Stimulated activated CD8-positive, alpha-beta memory T cell treated with anti-CD3 and anti-CD28 coated beads, Interleukin-2, amount 100 ng/mL, for 48 hours (primary cell): ENCODE results near the gene USP24.
"Not testable (repeated sequence)": the region's sequence is repeated elsewhere in the genome, so short reads cannot be mapped to it uniquely, and the experiment has no call there.

Experiments used
- DNase-seq, 2 donors: peaks; one replicate each; pipeline ENCODE4 v3.0.0-alpha.2; 2020; ENCODE audit warnings: low read depth in 2 of 2

Gene USP24

DNA sequence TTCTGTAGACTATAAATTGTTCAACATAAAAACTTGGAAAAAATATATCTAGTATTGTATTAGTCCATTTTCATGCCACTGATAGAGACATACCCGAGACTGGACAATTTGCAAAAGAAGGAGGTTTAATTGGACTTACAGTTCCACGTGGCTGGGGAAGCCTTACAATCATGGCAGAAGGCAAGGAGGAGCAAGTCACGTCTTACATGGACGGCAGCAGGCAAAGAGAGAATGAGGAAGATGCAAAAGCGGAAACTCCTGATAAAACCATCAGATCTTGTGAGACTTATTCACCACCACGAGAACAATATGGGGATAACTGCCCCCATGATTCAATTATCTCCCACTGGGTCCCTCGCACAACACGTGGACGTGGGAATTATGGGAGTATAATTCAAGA lies 15.4 kb downstream of the USP24 start:
- not testable (repeated sequence) for DNase-seq

DNA sequence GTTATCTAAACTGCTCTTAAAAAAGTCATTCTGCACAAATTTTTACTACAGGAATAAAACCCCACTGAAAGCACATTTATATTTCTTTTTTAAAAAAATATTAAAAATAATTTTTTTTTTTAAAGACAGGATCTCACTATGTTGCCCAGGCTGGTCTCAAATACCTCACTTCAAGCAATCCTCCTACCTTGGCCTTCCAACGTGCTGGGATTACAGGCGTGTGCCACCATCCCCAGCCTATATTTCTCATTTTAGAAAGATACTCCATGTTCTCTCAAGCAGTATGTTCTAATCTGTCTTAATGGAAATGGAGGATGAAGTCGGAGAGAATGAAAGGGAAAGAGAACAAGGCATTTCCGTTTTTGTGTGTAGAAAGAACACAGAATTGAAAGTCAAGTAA lies 17.1 kb downstream of the USP24 start:
- no peak for DNase-seq

DNA sequence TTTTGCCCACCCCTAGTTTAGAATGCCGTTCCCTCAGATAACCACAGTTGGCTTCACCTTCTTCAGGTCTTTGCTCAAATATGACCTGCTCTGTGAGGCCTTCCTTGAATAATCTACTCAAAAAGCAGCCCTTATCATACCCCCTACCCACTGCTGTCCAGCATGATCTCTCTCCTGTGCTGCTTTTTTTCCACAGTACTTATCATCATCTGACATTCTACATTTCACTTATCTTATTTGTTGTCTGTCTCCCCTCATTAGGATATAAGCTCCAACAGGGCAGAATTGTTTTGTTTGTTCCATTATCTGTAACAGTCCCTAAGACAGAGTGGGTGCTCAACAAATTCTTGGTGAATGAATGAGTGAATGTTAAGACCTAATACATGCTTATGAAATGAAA lies 18.1 kb downstream of the USP24 start:
- DNase-seq: no peak

DNA sequence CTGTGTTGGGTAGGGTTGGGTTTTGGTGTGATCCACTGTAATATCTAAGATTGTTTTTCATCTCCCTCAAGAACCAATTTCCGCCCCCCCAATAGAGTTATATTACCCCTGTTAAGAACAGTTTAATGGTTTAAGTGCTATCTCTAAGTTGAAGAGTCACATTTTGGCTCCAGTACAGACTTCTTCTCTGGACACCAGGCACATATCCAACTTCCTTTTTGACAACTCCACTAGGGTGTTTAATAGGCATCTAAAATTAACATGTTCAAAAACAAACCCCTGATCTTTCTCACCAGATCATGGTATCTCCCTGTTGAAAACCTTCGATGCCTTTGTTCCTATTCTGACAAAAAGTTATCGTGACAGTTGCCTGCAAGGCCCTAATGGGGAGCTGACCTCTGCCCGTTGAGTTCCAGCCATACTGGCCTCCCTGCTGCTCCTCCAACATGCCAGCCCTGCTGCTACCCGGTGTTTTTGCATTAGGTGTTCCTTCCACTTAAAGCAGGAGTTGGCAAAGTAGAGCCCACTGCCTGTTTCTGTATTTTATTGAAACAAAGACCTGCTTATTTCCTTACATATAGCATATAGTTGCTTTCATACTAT lies 18.6 kb downstream of the USP24 start:
- DNase-seq: no peak

DNA sequence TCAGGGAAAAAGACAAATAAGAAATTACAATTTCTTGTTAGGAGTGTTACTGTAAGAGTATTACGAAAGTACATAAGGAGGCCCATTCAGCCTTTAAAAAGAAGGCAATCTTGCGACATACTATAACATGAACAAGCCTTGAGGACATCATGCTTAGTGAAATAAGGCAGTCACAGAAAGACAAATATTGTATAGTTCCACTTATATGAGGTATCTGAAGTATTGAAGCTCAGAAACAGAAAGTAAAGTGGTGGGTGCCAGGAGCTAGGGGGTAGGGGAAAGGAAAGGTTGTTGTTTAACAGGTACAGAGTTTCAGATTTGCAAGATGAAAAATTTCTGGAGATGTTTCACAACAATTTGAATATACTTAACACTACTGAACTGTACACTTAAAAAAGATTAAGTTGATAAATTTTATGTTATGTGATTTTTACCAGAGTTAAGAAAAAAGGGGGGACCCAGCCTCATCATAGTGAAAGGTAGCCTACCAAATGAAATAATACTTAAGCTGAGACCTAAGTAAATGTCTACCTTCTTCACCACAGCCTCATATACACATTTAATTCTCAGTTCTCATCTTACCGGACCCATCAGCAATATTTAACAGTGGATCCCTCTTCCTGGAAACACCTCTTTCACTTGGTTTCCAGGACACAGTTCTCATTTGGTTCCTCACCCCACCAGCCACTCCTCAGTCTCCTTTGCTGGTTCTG lies 19.5 kb downstream of the USP24 start:
- DNase-seq: no peak

DNA sequence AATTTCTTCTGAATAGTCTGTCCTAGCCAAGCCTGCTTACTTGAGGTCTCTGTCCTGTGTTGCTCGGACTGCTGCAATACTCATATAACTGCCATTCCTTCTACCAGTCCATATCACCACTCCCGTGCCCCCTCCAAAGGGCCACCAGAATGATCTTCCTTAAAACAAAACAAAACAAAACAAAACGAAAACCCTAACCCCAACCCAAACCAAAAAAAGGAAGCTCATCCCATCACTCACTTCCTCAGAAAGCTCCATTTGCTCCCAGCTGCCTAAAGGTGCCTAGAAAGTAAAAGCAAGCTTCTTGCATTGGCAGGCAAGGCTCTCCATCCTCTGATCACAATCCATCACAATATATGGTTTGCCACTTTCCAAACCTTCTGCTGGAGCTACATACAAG lies 20.3 kb downstream of the USP24 start:
- no peak for DNase-seq

DNA sequence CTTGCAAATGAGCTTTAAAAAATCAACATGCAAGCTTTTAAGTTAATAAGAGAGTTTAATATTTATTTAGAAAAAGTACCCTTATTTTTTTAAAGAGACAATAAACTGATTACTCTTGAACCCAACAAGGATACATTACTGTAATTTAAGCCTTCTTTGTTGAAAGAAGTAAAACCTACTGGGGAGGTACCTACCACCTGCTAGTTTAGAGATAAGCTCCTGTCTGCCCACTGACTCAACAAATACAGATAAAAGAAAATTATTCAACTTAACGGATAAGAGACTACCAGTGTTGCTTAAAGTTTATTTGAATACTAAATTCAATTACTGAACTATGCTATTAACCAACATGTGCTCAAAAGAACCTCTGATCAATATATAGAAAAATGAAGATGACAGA lies 23.1 kb downstream of the USP24 start:
- DNase-seq: no peak

DNA sequence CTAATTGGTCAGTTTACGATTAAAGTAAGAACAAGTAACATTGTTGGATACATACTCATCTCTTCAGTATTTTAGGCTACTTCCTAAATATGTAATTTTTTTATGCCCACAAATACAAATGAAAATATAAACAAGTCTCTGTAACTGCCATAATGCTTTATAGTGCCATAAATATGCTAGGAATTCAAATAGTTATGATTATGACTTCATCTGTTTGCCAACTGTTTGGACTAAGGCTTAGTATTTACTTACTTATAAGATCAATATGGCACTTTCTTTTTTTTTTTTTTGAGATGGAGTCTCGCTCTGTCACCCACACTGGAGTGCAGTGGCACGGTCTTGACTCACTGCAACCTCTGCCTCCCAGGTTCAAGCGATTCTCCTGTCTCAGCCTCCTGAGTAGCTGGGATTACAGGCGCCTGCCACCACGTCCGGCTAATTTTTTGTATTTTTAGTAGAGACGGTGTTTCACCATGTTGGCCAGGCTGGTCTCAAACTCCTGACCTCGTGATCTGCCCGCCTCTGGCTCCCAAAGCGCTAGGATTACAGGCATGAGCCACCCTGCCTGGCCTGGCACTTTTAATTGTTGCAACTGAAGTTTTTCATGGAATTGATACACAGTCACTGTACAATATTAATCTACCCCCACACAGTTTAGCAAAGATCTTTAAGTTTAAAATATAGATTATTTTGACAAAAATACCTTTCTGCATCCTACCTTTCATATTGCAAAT lies 23.8 kb downstream of the USP24 start:
- not testable (repeated sequence) for DNase-seq

DNA sequence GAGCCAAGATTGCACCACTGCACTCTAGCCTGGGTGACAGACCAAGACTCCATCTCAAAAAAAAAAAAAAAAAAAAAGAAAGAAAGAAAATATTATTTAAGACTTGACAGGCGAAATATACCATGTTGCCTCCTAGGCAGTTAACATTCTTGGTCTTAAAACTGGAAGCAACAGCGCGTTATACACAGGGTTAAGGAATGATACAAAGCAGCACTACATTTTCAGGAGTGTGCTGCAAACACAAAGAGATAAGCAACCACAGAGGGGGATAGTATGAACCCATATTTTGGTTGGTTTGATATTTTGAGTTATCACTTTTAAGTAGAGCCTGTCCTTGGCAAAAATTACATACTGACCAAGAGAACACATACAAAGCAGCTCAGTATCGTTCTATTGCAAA lies 25.1 kb downstream of the USP24 start:
- no peak for DNase-seq

DNA sequence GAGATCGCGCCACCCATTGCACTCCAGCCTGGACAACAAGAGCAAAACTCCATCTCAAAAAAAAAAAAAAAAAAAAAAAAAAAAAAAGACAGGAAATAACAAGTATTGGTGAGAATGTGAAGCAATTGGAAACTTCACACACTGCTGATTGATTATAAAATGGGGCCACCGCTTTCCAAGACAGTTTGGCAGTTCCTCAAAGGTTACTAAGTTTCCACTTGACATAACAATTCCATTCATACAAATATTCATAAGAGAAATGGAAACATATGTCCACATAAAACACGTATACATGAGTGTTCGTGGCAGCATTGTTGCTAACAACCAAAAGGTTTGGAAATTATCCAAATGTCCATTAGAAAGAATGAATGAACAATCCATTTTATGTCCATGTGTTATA lies 26.3 kb downstream of the USP24 start:
- no peak for DNase-seq

DNA sequence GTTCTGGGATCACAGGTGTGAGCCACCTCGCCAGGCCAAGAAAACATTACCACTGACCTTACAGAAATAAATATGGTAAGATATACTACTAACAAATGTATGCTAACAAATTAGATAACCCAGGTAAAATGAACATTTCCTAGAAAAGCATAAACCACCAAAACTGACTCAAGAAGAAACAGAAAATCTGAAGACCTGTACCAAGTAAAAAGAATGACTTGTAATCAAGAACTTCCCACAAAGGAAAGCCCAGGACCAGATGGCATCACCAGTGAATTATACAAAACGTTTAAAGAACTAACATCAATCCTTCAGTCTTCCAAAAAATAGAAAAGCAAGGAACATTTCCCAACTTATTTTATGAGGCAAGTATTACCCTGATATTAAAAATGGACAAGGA lies 29.3 kb downstream of the USP24 start:
- DNase-seq: no peak

DNA sequence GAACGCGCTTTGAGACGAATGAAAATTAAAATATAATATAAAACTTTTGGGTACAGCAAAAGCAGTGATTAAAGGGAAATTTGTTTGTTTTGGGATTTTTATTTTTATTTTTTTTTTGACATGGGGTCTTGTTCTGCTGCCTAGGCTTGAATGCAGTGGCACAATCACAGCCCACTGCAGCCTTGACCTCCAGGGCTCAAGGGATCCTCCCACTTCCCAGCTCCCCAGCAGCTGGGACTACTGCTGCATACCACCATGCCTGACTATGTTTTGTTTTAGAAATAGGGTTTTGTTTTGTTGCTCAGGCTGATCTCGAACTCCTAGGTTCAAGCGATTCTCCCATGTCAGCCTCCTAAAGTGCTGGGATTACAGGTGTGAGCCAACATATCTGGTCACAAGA lies 30.3 kb downstream of the USP24 start:
- no peak for DNase-seq

DNA sequence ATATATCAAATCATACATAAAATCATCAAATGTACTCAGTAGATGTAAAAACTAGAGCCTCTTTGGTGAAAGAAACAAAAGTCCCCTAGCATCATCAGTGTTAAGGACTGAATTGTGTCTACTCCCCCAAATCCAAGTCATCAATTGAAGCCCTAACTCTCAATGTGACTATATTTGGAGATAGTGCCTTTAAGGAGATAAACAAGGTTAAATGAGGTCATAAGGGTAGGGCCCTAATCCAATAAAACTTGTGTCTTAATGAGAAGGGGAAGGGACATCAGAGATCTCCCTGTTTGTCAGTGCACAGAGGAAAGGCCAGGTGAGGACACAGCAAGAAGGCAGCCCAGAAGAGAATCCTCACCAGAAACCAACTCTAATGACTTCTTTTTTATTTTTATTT lies 33.5 kb downstream of the USP24 start:
- no peak for DNase-seq

DNA sequence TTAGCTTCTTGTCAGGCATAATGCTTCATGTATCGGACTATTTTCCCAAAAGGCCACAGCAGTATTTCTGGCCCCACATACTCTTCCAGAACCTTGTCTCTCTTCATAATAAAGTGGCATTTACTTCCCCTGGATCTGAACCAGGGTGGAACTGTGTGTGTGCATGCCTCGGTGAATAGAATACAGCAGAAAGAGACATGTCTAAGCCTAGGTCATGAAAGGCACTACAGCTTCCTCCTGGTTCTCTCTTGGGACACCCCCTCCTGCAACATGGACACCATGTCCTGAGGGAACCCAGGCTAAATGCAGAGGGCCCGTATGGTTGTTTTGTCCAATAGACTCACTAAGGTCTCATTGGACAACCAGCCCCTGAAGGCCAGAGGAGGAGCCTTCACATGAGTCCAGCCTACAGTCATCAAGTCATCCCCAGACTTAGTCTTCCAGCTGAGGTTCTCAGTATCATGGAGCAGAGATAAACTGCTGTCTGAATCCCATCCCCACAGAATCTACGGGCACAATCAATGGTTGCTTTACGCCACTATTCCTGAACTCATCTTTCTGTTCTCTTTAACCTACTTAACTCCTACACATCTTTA lies 35.0 kb downstream of the USP24 start:
- no peak for DNase-seq

DNA sequence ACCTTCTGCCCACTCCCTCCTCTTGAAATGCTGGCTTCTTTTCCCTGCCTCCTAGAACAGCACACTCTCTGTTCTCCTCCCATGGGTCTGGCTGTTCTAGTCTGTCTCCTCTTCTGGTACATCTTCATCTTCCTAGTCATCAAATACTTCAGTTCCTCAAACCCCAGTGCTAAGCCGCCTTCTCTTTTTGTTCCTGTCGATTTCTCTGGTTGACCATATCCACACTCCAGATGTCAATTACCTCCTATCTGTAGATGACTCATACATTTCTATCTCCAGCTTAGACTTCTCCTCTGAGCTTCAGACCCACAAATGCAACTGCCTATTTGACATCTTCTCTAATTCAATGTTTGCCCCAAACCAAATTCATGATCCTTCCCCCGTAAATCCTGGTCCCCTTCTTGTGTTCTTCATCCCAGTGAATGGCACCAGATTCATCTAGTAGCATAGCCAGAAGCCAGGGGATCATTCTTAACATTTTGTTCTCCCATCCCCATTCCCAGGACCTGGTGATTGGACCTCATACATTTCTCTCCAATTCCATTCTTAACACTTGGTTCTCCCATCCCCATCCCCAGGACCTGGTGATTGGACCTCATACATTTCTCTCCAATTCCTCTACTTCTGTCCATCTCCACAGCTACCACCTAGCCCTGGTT lies 35.9 kb downstream of the USP24 start:
- no peak for DNase-seq

DNA sequence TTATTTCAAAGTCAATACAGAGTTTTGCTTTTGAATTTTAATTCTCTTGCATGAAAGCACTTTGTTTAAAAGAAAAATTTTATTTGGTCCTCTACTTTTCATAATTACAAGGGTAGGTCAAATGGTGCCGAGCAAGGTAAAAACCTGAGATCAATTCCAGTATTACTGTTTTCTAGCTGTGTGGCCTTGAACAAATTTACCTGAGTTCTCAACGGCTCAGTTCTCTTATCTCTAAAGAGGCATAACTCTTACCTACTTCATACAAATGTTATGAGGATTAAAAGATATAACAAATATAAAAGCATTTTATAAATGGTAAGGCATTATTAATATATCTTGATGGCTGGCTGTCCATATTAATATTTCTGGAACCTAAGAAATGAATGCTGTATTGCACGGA lies 42.5 kb downstream of the USP24 start:
- DNase-seq: no peak

DNA sequence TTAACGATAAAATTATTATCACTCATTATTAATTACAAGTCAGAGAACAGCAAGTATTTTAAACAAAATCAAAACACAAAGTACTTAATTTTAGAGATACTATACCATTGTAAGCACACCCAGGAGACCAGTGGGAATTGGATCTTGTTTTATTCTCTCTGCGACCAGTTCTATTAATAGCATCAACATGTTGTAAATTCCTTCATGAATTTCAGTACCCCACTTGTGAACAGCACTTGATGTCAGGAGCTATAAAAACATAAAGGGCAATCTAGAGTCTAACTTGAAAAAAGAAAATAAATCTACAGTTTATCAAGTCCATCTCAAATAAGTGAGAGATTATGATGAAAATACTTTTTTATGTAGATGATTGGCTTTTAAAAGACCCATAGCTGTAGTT lies 42.9 kb downstream of the USP24 start:
- DNase-seq: no peak

DNA sequence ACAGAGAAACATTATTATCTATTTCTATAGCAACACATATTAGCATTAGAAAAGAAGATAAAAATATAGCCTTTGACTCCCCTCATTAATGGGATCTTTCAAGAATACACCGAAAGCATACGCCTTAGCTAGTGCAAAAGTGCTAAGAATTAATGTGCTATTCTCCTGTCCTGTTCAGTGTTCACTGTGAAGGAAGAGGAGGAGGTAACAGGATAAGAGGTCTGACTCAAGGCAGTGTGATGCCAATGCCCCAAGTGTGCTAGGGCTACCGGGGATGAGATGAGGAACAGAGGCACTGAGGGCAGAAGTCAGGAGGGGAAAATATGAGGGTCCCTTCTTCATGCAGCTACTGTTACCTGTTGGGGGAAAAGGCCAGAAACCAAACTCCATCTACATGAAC lies 43.5 kb downstream of the USP24 start:
- DNase-seq: no peak

DNA sequence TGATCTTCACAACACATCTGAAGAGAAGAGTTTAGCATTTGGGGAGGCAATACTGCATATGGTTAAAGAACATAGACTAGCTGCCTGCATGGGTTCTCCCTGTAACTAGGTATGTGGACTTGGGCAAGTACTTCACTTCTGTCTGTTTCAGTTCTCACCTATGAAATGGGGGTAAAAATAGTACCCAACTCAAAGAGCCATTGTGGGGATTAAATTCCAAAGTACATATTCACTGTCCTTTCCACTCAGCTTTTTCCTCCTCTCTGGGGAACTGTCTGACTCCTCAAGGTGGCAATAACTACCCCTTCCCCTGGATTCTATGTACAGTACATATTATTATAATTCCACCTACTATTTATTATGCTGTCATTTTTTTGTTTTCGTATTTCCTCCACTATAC lies 44.7 kb downstream of the USP24 start:
- no peak for DNase-seq

DNA sequence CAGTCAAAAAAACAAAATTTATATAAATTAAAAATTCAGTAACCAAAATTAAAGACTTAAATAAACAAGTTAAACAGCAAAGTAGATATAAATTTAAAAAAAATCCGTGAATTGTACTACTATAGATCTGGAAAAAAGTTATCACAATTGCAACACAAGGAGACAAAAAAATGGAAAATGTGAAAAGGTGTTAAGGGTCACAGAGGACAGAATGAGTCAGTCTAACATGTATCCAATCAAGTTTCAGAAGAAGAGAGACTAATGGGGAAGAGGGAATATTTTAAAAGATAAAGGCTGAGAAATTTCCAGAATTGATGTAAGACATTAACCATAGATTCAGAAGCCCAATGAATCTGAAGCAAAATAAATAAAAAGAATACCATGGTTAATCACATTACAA lies 46.0 kb downstream of the USP24 start:
- DNase-seq: no peak

DNA sequence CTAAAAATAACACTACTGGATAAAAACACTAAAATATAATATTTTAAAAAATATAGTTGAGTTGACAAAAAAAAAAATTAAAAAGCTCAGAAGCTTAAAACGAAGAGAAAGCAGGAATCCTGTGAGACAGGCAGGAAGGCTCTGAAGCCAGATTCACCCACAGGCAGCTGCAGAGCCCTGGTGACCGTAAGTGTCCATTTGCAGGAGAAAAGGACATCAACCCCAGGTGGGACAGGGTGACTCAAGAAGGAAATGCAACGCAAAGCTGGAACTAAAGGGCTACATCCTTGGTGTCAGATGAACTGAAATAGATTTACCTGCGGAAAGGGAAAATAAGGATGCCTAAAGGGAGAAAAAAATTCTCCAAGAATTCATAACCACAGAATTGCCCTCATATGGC lies 46.8 kb downstream of the USP24 start:
- DNase-seq: no peak

DNA sequence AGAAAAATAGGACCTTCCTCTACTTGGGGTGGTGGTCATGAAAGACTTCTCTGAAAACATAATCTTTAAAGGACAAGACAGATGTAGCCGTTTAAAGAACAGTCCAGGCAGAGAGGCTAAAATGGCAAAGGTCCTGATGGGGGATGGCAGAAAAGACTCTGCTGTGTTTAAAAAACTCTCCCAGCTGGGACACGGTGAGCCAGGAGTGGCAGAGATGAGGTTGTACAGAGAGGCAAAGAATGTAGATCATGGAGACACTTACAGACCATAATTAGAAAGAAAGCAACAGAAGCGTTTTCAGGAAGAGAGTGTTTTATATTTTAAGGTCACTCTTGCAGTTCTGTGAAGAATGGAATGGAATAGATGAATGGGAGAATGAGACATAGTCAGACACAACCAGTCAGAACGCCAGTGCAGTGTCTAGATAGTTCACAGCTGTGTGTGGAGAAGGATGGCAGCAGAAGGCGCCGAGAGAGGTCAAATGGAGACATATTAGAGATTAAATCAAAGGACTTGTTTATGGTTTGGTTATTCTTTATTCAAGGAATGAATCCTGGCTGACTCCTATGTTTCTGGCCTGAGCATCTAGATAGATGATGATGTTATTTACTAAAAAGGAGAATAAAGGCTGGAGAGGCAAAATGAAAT lies 47.8 kb downstream of the USP24 start:
- DNase-seq: no peak
